Left lobe of liver (tissue), 2 donors: ENCODE data around the gene NCOA3. TPM values are rescaled to one million over a fixed set of nuclear protein-coding genes. Genes with fewer than 3 reads are reported as not detected.

Experiments used
- ATAC-seq: fragments of 200-7000 bp; cut with Tn5 transposase; one replicate; pipeline ENCODE4 v1.9.1; 2020; ENCODE audit warnings: mild to moderate bottlenecking, moderate library complexity
- DNase-seq: peaks from one replicate; pipeline ENCODE4 v3.0.0-alpha.2; 2020; ENCODE audit warnings: low spot score
- total RNA-seq: library from RNA; stranded (reverse); gene quantifications from one replicate; pipeline ENCODE4 v1.2.1, GENCODE V29; 2021
- donor health status: DM: no; HTN: no; CAD: no; lungs with moderate emphysema.
- donor health status: DM: no; HTN: yes; CAD: no.

Gene NCOA3
- total RNA-seq, 1 donor from 2014 or later, result 11.2 TPM

- DNase-seq (no peak), ATAC-seq (peak; percentile 66)
Observed at GRCh38 chr20:47620808-47621805, 119.4 kb downstream of the NCOA3 start.

GRCh38 chr20:47622118-47622665 lies 120.5 kb downstream of the NCOA3 start:
- ATAC-seq (no peak), DNase-seq (no peak)

- DNase-seq (no peak), ATAC-seq (no peak)
Observed at GRCh38 chr20:47623206-47623605, 121.5 kb downstream of the NCOA3 start.

GRCh38 chr20:47627540-47627939 lies 125.9 kb downstream of the NCOA3 start:
- no peak for ATAC-seq
- DNase-seq, result no peak

GRCh38 chr20:47629907-47630306 lies 128.2 kb downstream of the NCOA3 start:
- no peak for ATAC-seq

GRCh38 chr20:47631078-47631477 lies 129.4 kb downstream of the NCOA3 start:
- DNase-seq, result no peak
- no peak for ATAC-seq

More at GRCh38 chr20:47629907-47630306, 128.2 kb downstream of the NCOA3 start:
- DNase-seq, result no peak

- ATAC-seq (no peak), DNase-seq (no peak)
Observed at GRCh38 chr20:47635256-47635655, 133.6 kb downstream of the NCOA3 start.

GRCh38 chr20:47638851-47639250 lies 137.2 kb downstream of the NCOA3 start:
- ATAC-seq (no peak), DNase-seq (no peak)

- DNase-seq (no peak), ATAC-seq (no peak)
Observed at GRCh38 chr20:47642118-47642517, 140.4 kb downstream of the NCOA3 start.

GRCh38 chr20:47642624-47643023 lies 140.9 kb downstream of the NCOA3 start:
- peak; percentile 41 for ATAC-seq
- DNase-seq, result no peak

- DNase-seq, result no peak
- no peak for ATAC-seq
Observed at GRCh38 chr20:47645632-47646031, 143.9 kb downstream of the NCOA3 start.

- DNase-seq (no peak), ATAC-seq (no peak)
Observed at GRCh38 chr20:47647994-47648393, 146.3 kb downstream of the NCOA3 start.

GRCh38 chr20:47648943-47649342 lies 147.3 kb downstream of the NCOA3 start:
- ATAC-seq (no peak), DNase-seq (no peak)

GRCh38 chr20:47652301-47652700 lies 150.6 kb downstream of the NCOA3 start:
- no peak for ATAC-seq

GRCh38 chr20:47652794-47653193 lies 151.1 kb downstream of the NCOA3 start:
- ATAC-seq, result no peak
- no peak for DNase-seq

More at GRCh38 chr20:47652301-47652700, 150.6 kb downstream of the NCOA3 start:
- DNase-seq, result no peak

GRCh38 chr20:47653869-47654268 lies 152.2 kb downstream of the NCOA3 start:
- ATAC-seq (no peak), DNase-seq (no peak)

- DNase-seq, result no peak
- ATAC-seq, result no peak
Observed at GRCh38 chr20:47654370-47654769, 152.7 kb downstream of the NCOA3 start.

- DNase-seq (no peak), ATAC-seq (no peak)
Observed at GRCh38 chr20:47655635-47656034, 153.9 kb downstream of the NCOA3 start.

GRCh38 chr20:47656318-47656717 lies 154.6 kb downstream of the NCOA3 start:
- no peak for ATAC-seq
- no peak for DNase-seq

- DNase-seq (no peak), ATAC-seq (peak; percentile 16)
Observed at GRCh38 chr20:47659904-47660601, 158.4 kb downstream of the NCOA3 start.

GRCh38 chr20:47660602-47660905 lies 158.9 kb downstream of the NCOA3 start:
- ATAC-seq (no peak), DNase-seq (no peak)
